ENCODE data around the gene KCNMA1.

The KCNMA1 gene

DNA sequence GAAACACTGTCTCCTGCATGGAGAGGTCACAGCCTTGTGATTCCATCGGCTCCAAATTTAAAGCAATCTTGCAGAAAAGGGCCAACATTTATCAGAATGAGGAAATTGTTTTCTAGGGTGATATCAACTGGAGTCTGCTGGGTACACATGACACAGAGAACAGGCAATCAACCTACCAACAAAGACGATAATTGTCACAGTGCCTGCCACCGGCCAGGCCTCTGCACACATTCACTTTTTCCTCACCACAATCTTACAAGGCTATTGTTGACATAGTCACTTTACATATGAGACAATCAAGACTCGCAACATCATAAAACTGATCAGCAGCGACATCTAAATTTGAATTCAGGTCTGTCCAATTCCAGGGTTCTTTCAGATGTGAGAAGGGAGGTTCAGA, 189.4 kb downstream of the KCNMA1 start:
- DNase-seq (ENCODE audit: low spot score), result no peak

DNA sequence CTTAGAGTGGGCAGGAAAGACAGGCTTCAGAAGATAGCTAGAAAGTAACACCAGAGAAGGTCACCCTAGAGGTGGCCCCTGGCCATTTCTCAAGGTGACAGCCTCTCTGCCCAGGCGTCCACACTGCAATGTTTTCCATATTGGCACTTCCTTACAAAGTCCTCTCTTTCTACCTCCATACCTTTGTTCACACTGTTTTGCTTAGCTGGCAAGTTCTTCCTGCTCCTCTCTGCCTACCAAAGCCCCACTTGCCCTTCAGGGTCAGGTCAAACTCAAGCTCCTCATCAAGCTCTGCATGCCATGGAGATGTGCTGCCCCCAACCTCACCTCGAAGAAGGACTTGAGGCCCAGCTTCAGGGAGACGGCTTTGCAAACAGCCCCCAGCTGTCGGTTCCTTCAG, 190.9 kb downstream of the KCNMA1 start:
- DNase-seq (ENCODE audit: low spot score), result no peak

DNA sequence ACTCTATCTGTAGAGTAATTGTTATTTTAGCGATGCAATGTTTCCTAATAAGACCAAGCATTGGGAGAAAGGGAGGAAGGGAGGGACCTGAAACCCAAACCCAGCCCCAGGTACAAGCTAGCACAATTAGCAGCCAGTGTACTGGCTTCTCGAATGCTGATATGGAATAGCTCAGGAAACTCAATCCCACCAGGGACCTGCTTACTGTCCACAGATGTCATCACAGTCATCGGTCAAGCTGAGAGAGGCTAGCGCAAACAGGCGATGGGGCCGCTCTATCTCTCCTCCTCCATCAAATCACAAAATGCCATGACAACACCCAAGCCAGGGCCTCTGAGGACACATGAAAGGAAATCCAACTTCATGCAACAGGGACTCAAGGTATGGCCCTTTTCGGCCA, 192.1 kb downstream of the KCNMA1 start:
- no peak for DNase-seq (ENCODE audit: low spot score)

DNA sequence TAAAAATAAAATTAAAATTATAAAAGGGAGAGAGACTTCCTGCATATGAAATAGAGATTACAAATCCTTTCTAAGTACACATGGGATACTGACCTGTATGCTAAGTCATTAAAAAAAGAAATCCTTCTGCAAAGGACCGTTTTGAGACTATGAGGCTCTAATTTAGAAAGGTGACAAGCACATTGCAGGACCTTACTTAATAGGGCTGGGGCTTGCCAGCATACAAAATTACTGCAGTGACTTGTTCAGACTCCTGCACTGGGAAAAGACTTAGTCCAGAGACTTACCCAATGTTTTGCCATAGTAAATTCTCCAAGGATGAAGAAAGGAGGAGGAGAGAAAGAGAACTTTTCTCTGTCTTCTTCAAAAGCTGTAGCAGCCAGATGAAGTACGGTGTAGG, 193.6 kb downstream of the KCNMA1 start:
- DNase-seq (ENCODE audit: low spot score), result no peak

GRCh38 chr10:77442699-77443189, 194.9 kb downstream of the KCNMA1 start:
- no peak for DNase-seq (ENCODE audit: low spot score)

DNA sequence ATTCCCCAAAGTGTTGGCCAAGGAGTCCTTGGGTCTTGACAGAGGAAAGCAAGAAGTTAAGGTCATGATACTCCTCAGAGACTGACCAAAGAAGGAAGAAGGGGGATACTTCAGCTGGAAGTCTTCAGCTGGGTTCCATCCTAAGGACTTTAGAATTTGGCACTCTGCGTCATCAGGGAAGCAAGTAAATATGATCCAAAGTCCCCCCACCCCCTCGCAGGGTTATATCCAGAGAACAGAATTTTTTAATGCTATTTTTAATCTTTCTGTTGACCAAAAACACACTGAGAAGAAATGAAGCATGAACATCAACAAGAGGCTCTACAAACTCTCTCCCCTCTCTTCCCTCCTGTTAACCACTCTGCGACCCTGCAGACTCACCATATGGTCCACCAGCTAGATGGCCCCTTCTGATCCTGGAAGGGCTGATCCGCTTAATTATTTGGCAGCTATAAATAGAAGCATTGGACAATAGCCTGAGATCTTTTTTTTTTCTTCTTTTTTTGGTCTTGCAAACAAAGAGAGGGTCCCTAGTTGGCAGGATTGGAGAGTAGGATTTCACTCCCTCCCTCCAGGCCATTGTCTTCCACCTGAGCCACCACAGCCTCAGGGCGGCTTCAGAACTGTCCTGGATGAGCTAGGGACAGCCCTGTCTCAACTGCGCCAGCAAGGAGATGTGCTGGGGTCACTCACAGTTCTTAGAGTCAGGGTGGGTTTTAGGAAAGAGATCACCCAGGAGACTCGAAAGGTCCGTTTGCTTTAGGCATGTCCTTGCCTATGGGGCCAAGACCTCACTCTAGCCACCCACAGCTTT, 196.0 kb downstream of the KCNMA1 start:
- no peak for DNase-seq (ENCODE audit: low spot score)

- DNase-seq (ENCODE audit: low spot score), result no peak
Observed at GRCh38 chr10:77436257-77436975, 201.2 kb downstream of the KCNMA1 start.

DNA sequence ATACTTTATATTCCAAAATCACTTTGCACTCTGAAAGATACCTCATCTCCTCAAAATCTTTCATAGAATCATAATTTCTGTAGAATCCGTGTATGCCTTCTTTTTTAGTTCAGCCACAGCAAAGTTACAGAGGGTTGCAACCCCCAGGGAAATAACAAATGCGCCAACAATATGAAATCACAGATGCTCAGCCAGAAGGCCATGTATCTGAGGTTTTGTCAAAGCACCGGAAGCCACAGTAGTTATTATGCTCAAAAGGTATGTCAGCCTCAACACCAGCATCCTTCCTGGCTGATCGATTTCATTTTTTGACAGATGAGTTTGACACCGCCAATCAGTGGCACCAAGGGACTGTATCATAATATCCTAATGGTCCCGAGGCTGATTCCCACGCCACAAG, 204.1 kb downstream of the KCNMA1 start:
- DNase-seq (ENCODE audit: low spot score), result no peak

- no peak for DNase-seq (ENCODE audit: low spot score)
Observed at GRCh38 chr10:77431980-77432797, 205.4 kb downstream of the KCNMA1 start.

DNA sequence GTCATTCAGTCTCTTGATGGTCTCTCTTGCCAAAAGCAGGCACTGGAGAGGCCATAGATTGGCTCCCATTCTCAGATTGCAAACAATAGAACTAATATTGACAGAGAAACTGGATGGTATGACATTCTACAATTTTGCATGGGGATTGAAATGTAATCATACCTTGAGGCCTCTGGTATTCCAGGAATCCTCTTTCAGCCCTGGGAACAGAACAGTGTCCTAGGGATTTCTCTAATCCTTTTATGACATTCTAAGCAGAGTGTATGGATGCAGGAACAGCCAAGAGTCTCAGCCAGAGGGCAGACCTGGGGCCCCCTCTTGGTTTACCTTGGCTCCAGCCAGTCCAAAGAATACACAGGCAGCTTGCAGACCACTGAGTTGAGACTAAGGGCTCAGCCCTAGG, 206.4 kb downstream of the KCNMA1 start:
- DNase-seq (ENCODE audit: low spot score), result no peak

- no peak for DNase-seq (ENCODE audit: low spot score)
Observed at GRCh38 chr10:77430530-77430929, 207.1 kb downstream of the KCNMA1 start.

GRCh38 chr10:77428691-77429395, 208.8 kb downstream of the KCNMA1 start:
- peak; percentile 72 for DNase-seq (ENCODE audit: low spot score)

DNA sequence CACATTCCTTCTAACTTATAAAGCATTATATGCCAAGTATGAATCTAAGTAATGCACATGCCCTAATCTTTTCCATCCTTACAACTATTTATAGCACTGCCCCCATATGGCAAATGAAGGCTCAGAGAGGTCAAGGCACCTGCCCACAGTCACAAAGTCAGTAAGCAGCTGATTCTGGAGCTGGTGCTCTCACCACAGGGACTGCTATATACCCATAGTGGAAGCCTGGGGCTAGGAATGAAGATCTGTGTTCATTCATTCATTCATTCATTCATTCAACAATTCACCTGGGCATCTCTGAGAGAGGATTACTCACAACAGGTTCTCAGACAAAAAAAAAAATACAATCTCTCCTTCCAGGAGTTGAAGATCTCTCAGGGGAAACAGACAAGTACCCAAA, 213.4 kb downstream of the KCNMA1 start:
- DNase-seq (ENCODE audit: low spot score), result no peak

DNA sequence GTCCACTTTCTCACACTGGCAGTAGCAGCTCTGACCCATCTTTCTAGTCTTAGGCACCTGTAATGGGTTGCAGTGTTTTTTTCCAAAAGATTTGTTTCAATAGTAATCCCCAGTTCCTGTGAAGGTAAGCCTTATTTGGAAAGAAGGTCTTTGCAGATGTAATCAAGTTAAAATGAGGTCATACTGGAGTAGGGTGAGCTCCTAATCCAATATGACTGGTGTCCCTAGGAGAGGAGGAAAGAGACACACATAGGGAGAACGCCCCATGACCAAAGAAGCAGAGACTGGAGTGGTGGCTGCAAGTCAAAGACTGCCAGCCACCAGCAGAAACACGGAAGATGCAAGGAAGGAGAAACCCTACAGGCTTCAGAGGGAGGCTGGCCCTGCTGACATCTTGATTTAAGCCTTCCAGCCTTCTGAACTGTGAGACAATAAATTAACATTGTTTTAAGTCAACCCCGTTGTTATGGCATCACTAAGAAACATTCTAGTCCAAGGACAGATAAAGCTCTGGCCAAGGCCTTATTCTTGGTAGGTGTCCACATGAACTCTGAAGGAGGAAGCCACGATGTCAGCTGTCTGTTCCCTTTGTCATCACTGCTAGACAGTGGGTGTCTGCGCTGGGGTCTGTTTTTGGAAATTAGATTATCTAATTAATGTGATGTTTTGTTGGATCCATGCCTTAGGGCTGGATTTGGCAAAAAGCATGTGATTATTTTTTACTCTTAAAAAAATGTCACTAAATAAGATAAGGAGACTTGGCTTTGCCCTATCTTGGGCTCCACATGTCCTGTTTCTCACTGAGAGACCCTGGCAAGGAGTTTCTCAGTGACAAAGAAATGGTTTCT, 214.9 kb downstream of the KCNMA1 start:
- no peak for DNase-seq (ENCODE audit: low spot score)

GRCh38 chr10:77421591-77421990, 216.0 kb downstream of the KCNMA1 start:
- no peak for DNase-seq (ENCODE audit: low spot score)

- DNase-seq (ENCODE audit: low spot score), result no peak
Observed at GRCh38 chr10:77420947-77421523, 216.6 kb downstream of the KCNMA1 start.

GRCh38 chr10:77419979-77420378, 217.6 kb downstream of the KCNMA1 start:
- no peak for DNase-seq (ENCODE audit: low spot score)

GRCh38 chr10:77419056-77419455, 218.6 kb downstream of the KCNMA1 start:
- DNase-seq (ENCODE audit: low spot score), result no peak

DNA sequence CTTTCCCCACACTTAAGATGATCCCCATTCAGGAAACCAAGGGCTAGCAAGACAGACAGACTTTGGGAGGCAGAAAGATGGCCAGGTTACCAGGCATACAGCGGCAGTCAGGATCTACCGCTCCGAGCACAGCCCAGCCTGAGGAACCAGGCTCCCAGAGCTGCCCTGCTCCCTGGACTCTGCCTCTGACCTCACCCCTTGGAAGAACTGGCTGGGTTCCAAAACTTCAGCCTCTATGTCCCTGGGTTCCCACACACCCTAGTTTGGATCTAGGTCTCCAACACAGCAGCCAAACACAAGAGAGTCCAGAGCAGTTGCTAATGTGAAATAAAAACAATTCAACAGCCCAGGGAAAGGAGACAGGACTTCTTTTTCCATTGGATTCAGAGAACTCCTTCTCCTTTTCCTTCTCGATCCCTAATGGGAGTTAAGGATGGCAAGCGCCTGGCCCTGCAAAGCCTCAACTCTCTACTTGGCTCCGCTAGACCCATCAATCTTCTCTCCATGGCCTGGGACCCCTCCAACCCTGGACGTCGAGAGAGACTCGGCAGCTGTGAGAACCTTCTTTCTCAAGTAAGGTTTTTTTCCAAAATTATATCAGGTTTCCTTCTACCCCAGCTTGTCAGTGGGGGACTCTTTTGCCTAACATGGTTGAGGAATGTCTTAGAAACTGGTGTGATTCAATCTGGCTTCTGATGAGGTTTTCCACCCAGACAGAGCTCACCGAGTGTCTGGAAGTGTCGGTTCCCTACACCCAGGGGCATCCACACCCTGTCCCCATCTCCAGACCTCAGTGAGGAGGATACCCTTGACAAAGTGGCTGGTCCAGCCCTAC, 219.6 kb downstream of the KCNMA1 start:
- DNase-seq (ENCODE audit: low spot score), result no peak

DNA sequence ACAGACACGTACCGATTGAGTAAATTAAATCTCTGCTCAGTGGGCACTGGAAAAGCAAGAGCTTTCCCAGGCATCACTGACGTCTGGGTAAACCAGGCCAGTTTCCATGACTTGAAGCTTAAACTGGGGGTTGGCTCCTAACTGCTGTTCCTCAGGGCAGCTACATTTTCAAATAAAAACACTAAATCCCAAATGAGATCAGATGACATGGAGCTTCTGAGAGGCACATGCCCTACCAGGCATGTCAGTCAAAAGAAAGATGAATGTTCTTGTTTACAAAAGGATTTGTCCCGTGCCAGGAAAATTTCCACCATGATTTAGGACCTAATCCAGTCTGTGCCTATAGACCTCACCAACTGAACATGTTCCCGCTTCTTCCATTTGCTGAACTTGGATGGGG, 220.2 kb downstream of the KCNMA1 start:
- no peak for DNase-seq (ENCODE audit: low spot score)
